Islet of Langerhans (tissue), 1 donor: ENCODE measurements around the gene CACNA1C.

ENCODE experiments used
- FAIRE-seq: peaks from one replicate; lab custom pipeline; 2011; peaks lifted over from hg19 to GRCh38; lab: Jason Lieb, UNC

The CACNA1C gene

DNA sequence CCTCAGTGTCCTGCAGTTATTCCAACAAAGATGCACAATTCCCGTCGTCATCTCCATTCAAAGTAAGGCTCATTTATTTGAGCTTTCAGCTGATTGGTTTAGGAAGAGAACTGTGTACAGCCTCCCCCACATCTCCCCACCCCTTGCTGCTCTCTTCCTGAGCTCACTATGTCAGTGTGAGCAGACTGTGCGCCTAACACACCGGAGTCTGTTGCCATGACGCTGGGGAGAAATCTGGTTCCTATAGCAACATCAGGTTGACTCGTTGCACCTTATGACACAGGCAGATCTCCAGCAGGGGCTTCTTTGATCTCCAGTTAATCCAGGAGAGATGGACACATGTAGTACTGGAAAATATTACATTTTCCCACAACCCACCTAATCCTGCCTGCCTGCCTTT, 319.4 kb downstream of the CACNA1C start:
- FAIRE-seq: no peak

DNA sequence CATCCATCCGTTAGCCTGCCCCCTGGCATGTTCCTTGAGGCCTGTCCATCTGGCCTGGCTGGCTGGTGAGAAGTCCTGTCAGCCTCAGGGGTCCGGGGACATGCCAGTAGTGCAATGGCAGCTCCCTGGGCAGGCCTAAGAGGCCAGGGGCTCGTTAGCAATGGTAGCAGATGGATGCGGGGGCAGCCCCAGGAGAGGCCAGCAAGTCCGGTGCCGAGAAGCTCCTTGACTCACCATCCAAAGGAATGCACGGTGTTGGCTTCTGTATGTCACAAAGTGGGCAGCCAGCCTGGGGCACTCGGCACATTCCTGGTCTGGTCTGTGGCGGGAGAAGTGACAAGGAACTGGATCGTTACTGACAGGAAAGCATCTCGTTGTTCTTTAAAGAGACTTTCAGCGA, 319.9 kb downstream of the CACNA1C start:
- FAIRE-seq: no peak

DNA sequence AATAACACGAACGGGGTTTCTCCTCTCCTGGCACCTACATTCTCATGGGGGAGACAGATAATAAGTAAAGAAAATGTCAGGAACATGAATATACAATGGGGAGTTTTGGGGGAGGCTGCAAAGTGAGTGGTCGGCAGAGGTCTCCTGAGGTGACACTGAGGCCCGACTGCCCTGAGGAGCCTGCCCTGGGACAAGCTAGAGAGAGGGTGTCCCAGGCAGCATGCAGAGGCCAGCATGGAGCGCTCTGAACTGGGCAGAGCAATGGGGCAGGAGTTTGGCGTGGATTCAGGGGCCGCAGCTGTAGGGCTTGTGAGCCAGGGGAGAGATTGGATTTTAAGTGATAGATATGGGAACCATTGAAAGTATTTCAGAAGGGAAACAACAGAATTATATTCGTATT, 320.5 kb downstream of the CACNA1C start:
- FAIRE-seq: no peak

DNA sequence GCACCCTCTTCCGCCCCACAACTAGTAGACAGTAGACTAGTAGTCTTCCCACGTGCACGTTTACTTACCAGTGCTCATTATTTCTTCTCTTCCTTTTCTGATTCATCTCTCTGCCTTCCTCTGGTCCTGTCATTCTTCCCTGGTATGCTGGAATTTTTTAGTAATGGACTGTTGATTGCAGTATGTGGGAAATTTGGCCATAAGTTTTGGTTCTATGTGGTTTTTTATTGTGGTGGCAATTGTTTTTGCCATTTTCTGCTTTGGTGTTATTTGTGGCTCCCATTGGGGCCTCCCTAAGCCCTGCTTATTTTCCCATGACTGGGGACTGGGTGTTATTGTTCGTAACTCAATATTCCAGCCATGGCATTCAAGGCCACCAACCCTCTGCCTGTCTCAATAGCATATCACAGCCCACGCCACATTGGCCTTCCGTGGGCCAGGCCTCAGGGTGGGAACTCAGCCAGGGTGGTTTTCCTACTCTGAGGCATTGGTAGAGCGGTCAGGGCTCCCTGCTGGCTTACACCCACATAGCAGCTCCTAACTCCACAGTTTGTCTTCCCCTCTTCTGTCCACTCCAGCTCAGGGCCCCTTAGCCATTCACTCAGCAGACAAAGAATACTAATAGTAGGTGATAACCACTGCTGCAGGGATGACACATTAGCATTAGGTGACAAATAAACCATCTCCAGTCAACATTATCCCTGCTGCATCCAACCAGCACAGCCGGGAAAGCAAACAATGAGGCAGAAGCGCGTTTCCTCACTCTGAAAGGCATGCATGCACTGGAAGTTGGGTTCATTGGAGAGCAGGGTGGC, 321.5 kb downstream of the CACNA1C start:
- no peak for FAIRE-seq

DNA sequence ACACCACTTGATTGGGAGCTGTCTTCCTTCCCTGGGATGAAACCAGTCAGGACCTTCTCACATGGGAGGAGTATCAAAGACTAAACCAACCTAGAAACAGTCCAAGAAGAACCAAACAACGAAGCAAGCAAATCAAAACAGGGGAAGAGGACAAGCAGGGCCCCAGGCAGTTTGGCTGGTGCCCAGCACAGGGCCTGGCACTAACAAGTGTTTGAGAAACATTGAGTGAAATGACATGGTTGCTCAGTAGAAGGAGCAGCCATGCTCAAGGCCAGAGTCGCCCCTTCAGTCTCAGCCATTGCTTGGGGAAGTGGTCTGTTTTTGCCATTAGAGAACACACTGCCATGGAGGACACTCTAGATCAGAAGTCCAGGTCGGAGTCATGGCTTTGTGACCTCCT, 323.1 kb downstream of the CACNA1C start:
- FAIRE-seq: no peak

DNA sequence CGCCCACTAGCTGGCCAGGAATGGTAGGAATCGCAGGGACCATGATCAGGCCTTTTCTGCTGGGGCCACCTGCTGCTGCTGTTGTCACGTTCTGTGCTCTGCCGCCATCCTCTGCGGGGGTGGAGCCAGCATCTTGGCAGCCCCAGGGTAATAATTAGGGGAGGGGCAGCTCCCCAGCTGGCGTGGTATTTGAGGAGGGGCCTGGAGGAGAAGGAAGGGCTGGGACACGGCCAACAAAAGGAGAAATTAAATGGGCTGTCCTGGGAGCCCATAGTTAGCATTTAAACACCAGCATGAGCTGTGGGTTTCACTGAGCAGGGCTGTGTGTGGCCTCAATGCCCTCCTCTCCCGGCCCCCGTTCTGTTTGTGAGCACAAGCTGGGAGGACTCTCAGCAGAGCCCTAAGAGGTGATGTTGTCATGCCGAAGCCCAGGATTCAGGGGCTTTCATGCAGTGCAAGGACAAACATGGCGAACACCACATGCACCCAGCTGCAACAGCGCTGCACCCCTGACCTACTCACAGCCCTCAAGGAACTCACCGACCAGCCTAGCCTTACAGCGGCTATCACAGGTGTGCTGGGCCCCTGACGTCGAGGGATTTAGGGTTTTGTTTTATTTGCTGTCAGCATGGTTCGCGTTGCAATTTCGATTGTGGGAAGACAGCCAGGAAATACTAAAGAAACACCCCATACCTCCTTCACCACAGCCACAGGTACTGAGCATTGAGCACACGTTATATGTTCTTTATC, 324.3 kb downstream of the CACNA1C start:
- no peak for FAIRE-seq

DNA sequence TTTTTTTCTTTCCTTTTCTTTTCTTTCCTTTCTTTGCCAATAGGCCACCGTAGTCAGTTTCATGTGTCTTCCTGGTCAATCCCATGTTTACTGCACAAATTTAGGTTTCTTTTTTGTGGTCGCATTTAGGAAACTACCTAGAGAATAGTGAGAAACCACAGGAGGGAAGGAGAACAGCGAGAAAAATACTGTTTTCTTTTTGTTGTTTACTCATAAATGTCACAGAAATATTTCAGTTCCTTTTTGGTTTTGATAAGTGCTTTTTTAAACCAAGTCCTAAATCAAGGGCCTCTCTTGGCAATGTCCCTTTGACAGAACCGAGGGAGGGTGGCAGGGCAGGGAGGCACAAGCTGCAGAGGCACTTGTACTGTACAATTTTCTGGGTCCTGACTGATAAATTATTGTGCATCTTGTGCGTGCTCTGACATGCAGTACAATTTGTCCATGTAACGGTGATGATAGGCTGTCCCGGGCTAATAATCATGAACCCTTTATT, 326.1 kb downstream of the CACNA1C start:
- no peak for FAIRE-seq

DNA sequence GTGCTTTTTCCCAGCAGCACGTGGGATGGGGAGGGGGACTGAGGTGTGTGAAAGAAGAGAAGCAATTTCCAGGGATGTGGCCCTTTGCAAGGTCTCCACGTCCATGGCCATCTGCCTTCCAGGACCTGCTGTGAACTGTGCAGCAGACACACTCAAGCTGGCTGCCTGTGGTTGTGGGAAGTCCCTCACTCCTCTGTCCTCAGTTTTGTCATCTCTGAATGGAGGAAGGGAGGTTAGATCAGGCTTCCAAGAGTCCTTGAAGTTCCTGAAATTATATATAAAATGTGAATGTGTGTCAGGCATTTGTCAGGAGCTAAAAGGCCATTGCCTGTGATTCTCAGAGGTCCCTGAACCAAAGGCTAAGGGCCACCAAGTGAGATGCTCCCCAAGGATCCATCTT, 328.2 kb downstream of the CACNA1C start:
- FAIRE-seq: no peak

DNA sequence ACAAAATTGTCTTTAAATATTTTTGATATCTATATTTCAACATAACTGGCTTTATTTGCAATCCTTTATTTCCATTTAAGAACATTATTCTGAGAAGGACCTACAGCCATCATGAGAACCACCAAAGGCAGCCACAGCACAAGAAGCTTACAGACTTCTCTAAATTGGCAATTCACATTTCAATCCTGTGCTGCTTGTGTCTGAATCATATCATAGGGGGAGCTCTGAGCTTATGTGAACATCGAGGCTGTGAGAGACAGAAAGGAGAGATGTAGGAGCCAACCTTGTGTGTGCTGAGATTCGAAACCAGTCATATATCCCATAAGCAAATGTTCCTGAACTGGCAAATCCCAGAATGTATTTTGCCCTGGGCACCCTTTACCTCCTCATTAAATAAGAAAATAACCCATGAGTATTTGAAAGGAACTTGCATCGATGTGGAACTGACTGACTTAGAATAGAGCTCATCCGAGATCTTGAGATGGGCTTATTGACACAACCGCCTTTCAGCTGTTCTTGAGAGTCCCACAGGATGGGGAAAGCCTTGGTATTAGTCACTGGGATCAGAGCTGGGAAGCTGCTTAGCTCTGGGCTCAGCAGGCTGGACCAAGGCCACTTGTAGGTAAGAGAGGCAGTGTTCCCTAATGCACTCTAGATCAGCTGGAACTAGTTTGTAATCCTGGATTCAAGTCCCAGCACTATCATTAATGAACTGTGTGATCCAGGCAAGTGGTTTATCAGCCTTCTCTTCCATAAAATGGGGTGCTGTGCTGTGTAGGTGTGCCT, 329.8 kb downstream of the CACNA1C start:
- FAIRE-seq: no peak

DNA sequence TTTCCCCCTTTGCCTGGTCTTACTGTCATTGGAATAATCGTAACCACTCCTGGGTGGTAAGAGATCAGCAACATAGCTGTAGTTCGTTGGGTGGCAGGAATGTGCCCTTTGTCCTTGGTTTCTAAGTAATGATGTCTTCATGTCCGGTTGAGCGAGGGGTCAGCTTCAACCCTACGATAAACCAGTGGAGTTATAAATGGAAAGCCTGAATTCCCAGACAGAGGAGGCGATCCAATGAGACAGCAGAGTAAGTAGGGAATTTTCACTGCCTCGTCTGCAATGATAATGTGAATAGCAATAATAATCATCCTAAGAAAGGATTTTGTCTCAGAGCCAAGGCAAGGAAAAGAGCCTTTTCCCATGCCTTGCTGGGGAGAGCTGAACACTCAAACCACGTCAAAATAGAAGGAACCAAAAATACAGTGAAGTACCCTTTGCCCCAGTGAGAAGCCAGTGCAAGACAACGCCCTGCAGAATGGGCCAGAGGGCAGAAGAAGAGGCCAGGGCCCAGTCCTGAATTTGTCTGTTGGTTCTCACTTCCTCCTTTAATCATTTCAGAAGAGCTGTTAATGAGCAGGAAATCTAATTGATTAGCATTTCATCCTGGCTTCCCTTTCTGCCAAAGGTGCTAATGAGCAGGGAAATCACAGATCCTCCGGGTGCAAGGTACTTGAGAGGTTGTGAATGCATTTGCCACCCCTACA, 330.7 kb downstream of the CACNA1C start:
- no peak for FAIRE-seq

DNA sequence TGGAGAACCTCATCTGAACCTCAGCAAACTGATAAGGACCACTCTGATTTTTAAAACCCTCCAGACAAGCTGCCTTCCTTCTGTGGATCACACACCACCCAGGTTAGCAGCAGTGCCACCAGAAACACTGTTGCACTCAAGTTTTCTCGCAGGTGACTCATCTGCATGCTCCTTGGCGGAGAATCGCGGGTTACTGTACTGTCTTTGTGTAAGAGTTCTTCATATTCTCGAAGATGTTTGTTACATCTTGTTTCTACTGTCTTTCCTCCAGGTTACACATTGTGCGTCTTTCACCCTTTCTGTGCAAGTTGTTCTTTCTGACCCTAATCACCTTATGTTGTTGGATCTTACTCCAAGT, 331.2 kb downstream of the CACNA1C start:
- FAIRE-seq: no peak

DNA sequence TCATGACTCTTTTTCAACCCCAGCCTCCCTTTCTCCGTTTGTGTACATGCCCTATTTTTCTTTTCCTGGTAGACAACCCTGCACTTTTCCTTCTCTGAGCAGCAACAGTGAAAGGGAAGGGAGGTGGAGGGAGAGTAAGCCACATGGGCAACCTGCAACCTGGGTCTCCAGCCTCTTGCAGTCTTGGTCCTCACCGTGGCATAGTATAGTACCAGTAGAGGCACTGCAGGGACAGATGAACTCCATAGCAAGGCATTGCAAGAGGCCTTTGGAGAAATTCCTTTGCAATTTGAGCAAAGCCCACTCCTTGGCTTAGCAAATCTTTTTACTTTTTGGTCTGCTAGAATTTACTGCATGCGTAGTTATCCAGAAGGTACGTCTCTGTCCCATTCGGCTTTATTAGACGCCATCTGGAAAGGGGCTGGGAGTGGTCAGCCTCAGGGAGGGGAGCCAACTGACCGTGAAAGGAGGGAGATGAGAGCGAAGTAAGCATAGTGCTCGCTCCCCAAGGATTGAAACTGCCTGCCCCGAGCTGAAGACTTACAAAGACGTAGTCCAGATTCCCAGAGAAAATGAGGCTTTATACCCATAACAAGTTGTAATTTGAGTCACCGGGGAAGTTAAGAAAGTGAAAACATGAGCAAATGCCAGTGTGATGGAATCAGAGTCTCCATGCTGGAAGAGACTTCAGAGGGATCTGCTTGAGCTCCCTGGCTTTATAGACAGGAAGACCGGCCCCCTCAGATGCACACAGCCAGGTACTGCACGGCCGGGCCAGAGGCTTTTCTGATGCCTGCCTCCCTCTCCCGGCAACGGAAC, 332.0 kb downstream of the CACNA1C start:
- FAIRE-seq: no peak

DNA sequence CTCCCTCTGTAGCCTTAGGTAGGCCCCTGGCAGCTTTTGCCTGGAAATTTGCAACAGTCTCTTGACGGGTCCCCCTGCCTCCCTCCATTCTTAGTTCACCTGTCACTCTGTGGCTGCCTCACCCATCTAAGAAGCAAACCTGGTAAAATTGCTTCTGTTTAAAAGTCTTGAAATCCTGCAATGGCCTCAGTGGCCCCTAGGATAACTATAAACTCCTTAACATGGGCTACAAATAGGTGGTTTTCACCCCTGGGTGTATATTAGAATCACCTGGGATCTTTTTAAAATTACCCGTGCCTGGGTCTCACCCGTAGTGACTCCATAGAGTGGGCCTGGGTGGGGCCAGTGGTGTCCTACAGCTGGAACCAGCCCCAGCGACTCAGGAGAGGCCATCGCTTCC, 332.7 kb downstream of the CACNA1C start:
- FAIRE-seq: no peak

DNA sequence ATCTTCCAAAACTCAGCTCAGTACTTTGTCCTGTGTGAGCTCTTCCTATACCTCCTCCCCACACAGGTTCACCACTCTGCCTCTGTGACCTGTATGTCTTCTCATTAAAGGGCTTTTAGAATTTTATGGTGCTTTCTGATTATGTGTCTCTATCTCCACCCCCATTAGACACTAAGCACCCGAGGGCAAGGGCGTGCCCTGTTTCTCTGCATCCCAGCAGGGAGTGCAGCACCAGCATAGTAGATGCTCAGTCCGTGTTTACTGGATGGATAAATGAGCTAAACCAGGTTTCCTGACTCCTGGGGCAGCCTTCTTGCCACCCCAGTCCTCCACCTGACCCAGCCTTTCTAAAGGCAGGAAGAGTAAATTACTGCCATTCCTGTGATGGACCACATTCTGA, 333.8 kb downstream of the CACNA1C start:
- FAIRE-seq: no peak

DNA sequence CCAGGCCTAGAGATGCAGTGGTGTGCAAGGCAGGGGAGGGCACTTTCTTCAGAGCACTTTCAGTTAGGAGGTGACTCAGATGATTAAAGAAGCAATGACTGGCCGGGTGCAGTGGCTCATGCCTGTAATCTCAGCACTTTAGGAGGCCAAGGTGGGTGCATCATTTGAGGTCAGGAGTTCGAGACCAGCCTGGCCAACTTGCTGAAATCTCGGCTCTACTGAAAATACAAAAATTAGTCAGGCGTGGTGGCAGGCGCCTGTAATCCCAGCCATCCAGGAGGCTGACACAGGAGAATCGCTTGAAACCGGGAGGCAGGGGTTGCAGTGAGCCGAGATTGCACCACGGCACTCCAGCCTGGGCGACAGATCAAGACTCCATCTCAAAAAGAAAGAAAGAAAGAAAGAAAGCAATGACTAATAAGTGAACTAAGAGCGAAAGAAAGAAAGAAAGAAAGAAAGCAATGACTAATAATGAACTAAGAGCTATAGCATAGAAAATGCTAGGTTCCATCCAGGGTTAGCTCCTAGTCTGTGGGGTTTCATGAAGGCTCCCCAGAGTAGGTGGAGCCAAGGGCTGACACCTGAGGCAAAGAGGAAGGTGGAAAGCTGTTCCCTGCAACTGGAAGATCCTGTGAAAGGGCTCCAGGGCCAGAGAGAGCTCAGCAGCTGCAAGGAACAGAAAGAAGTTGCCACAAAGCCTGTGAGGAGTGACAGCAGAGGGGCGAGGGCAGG, 334.5 kb downstream of the CACNA1C start:
- FAIRE-seq: no peak

DNA sequence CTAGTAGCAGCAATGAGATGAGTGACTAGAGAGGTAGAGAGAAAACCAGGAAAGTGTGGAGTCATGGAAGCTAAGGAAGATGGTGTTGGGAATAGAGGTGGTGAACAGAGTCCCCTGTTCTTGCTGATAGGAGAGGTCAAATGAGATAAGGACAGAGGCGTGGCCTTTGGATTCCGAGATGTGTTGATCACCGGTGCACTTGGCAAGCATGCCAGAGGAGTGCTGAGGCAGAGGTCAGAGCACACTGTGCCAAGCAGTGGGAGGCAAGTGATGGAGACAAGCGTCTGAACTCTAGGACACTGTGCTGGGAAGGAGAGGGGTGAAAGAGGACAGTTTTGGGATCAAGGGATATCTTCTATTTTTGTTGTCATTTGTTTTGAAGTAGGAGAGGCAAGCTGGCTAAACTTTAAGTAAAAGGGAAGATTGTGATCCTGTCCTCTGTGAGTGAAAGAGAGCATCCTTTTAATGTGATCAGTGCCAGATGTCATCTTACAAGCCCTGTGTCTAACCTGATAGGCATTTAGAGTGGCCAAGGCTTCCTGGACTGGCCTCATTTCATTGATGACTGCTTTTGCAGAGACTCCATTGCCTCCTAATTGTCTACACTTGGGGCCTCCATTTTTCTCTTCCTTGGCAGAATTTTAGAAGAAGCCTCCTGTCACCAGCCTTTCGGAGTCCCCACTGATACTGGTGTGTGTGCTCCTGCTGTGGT, 336.4 kb downstream of the CACNA1C start:
- no peak for FAIRE-seq

DNA sequence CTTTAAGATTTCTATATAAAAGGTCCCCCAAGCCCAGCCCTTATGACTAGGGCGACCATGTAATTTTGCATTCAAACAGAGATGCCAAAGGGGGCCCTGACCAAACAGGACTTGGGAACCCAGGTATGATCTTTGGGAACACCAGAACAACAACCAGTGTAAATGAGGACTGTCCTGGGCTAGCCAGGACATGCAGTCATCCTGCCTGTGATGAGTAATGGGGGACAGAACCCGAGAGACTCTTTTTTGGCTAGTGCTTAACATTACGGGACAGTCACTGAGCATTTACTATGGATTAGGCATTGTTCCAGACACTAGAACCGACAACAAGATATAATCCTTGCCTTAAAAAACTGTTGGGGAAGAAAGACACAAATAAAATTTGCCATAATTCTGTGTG, 337.3 kb downstream of the CACNA1C start:
- no peak for FAIRE-seq

DNA sequence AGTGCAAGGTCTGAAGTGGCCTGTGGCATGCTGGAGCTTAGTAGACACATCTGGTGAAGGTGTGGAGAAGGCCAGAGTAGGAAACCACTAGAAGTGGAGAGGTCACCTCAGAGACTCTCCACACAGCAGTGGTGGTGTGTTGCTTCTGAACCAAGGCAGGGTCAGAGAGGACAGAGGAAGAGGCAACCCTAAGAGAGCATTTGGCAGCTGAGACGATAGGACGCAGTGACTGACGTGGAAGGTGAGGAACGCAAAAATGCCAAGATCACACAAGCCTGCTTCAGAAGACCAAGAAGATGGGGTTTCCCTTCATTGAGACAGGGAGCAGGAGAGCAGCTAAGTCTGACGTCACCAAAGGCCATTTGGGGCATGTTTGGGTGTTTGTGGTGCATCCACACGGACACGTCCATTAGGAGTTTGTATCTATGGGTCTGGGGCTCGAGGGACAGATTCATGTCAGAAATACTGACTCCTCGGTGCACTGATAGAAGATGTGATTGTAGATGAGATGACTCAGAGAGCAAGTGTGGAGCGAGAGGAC, 338.1 kb downstream of the CACNA1C start:
- FAIRE-seq: no peak

DNA sequence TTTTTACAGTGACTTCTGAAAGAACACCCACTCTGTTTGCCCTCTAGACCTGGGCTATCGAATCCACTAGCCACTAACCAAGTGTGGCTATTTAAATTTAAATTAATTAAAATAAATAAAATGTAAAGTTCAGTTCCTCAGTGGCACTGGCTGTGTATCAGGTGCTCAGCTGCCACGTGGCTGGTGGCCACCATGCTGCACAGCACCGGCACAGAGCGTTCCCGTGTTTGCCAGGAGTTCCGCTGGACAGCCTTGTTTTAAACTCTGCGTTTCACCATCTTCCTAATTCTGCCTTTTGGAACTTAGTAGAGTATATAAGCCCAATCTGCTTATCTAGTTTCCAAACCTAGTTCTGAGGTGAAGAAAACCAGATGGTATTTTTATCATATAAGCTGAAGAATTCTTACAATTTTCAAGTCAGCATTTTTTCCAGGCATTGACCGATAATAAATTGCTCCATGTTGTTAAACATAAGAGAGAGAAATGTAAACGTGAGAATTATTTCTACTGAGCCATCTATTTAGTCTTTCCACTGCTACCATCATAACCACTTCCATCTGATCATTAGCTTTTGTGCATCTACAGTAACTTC, 339.0 kb downstream of the CACNA1C start:
- FAIRE-seq: no peak
